H1 (cell line): ENCODE results near the gene CELF6. TPM values are rescaled to one million over a fixed set of nuclear protein-coding genes. Genes with fewer than 3 reads are reported as not detected.

Experiments
- CBX8 ChIP-seq: fragments of 300-800, 300-1000 bp; sonication (generic); IDR thresholded peaks from 2 replicates; pipeline ENCODE4 v1.7.1; 2016; ENCODE audit warnings: low read depth, low read length, borderline replicate concordance
- CTBP2 ChIP-seq: IDR thresholded peaks from 2 replicates; pipeline ENCODE4 v1.7.0; 2011; ENCODE audit warnings: borderline replicate concordance, mild to moderate bottlenecking, moderate library complexity, mixed read lengths, low read length; ENCODE audit not compliant: insufficient read depth, insufficient read length
- FOSL1 ChIP-seq: IDR thresholded peaks from 2 replicates; pipeline ENCODE4 v1.6.1; 2011; ENCODE audit warnings: mild to moderate bottlenecking, low read depth, low read length, moderate library complexity; ENCODE audit not compliant: insufficient read depth
- JUN ChIP-seq: IDR thresholded peaks from 2 replicates; pipeline ENCODE4 v1.6.1; 2011; ENCODE audit warnings: low read depth, mild to moderate bottlenecking, improper control_type of control experiment, low read length
- JUND ChIP-seq: IDR thresholded peaks from 2 replicates; pipeline ENCODE4 v1.6.1; 2011; ENCODE audit warnings: mild to moderate bottlenecking, improper control_type of control experiment, low read length
- KDM4A ChIP-seq: IDR thresholded peaks from one replicate; pipeline ENCODE4 v1.7.1; 2012; ENCODE audit warnings: low read depth, mild to moderate bottlenecking, moderate library complexity, low read length, inconsistent platforms; ENCODE audit not compliant: severe bottlenecking
- RBBP5 ChIP-seq: IDR thresholded peaks from 2 replicates; pipeline ENCODE4 v1.7.1; 2012; ENCODE audit warnings: low read depth, mild to moderate bottlenecking, inconsistent platforms, low read length, moderate library complexity, borderline replicate concordance
- SIN3A ChIP-seq, 2 experiments: IDR thresholded peaks in 1 of 2; conservative IDR thresholded peaks in 1 of 2; 2 replicates each; pipeline ENCODE4 v1.6.1; 2011 to 2012; ENCODE audit warnings: low read length in 2 of 2, improper control_type of control experiment in 1 of 2, low read depth in 1 of 2, mild to moderate bottlenecking in 1 of 2
- TEAD4 ChIP-seq: IDR thresholded peaks from 2 replicates; pipeline ENCODE4 v1.6.1; 2012; ENCODE audit warnings: low read depth, low read length, inconsistent platforms, mixed read lengths
- USF2 ChIP-seq: IDR thresholded peaks from 2 replicates; pipeline ENCODE4 v1.6.1; 2011; ENCODE audit warnings: low read length, improper control_type of control experiment
- polyA plus RNA-seq, 7 experiments: library from polyadenylated mRNA; depleted of rRNA in 3 of 7; stranded (reverse) in 5 of 7; unstranded in 2 of 7; fragments of >200 nt in 5 of 7; fragments of 200-250 nt in 2 of 7; gene quantifications; 1 replicate in 5 of 7; 2 replicates in 1 of 7; 4 replicates in 1 of 7; pipeline versions ENCODE4 v1.2.1 to v1.2.3, GENCODE V29; 2011 to 2013; ENCODE audit warnings: missing spikeins in 2 of 7, mixed read lengths in 2 of 7
- total RNA-seq: library from RNA; stranded (reverse); fragmentation: NEBNext Ultra II Directional; extraction: Animal tissue kit (Norgen Biotek cat#: 25700); gene quantifications from 2 replicates; pipeline ENCODE4 v1.2.1, GENCODE V29; 2021

Gene CELF6
- total and polyA plus RNA-seq, 2 of the 8 experiments (the other 6 are each of a cell fraction or from before 2014, with no cell fraction given), result 0.09 to 0.19 TPM

GRCh38 chr15:72319985-72320671 lies at the start of gene CELF6 (continued):
- TF ChIP-seq SIN3A (conservative IDR thresholded peaks at IDR 0.05 in 1 of 2, IDR thresholded peaks at IDR 0.05 in 1 of 2; ENCODE audit: low read depth in 1 of 2, low read length in 2 of 2) (peak in 1 of 2 experiments; percentile 31; a peak in 1 of 4 replicates), JUND (0 out of 2 replicates have a peak, but pooled peaks have one; percentile 47), RBBP5 (no peak), TEAD4 (0 out of 2 replicates have a peak, but pooled peaks have one; percentile 6), FOSL1 (no peak), KDM4A (no peak), JUN (0 out of 2 replicates have a peak, but pooled peaks have one; percentile 20), CBX8 (no peak), CTBP2 (no peak), USF2 (no peak)
